ENCODE results near the gene MRFAP1L1.

GRCh38 chr4:6720202-6720699 lies 10.6 kb upstream of the MRFAP1L1 start:
- TF ChIP-seq CTCF (IDR thresholded peaks at IDR 0.05; ENCODE audit: low read length) (peak; percentile 87), EZH2 (optimal IDR thresholded peaks at IDR 0.05; ENCODE audit: low read depth, low read length) (no peak)
